Stimulated activated CD4-positive, alpha-beta T cell treated with anti-CD3 and anti-CD28 coated beads, TNF-alpha, amount 100 ng/mL, for 48 hours (primary cell): Measurements from ENCODE around the gene MRPL27.
A peak's percentile ranks its signal among the peaks of the same experiment; 100 is the strongest.
"Not testable (repeated sequence)": the region's sequence is repeated elsewhere in the genome, so short reads cannot be mapped to it uniquely, and the experiment has no call there.

Source experiments
- DNase-seq, 3 donors: peaks; one replicate each; pipeline ENCODE4 v3.0.0-alpha.2; 2020; ENCODE audit warnings: low read depth in 3 of 3

Gene MRPL27

DNA sequence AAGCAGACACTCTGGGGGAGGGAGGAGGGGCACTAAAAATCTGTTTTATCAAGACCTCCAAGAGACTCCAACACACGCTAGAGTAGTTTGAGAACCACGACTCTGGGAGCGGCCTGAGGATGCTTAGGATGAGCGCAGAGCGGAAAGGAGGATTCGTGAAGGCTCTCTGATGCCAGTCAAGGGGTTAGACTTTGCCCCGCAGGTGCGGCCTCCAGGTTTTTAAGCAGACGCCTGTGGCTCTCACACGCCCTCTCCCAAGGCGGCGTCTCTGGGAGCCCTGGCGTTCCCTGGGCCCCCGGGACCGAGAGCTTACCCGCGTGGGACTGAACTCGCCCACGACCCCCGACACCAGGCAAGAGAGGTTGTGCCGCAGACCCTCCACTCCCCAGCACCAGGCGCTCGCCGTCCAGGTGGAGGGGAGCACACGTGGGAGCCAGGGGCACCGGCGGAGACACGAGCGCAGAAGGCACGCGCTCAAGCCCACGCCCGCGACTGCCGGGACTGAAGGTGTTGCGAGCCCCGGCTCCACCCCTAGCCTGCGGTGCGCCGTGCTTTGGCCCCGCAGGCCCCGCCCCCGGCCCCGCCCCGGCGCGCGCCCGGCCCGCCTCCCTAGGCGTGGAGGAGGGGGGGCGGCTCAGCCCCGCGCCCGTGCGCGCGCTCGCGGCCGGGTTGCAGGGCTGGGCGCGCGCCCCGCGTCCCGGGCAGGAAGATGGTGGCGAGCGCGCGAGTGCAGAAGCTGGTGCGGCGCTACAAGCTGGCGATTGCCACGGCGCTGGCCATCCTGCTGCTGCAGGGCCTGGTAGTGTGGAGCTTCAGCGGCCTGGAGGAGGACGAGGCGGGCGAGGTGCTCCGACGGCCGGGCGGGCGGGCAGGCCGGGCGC, 27.3 kb downstream of the MRPL27 start, which contains the start of gene XYLT2:
Gene XYLT2 (plus strand): TSS at position 695 of the 881 bp plus-strand sequence. CDS start 15 bp downstream, at position 710.
- DNase-seq, result peak; percentile 82 to 92 (median 82)

DNA sequence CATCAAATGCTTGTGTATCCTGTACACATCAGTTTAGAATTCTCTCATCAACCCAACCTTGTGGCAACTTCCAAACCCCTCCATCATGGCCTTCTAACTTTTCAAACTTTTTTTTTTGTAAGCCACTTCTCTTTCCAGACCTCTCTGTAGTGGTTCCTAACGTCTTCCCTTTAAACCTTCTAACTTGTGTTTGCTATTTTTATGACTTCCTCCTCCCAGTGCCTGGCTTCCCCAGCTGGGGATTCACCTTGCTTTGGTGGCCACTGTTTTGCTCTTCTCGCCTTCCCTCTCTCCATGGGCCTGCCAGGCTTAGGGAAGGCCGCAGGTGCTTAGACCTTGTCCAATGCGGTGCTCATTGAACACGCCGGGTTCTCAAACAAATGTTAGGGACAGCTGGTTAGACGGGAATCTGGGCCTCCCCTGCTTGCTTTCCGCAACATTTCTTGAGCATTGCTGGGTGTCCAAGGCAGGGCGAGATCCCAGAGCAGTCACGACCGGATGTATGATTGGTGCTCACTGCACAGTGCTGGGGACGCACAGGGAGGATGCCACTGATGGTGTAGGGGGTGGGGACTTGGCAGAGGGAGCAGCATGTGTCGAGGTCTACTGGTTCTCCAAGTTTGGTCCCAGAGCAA, 28.1 kb downstream of the MRPL27 start:
- DNase-seq, result no peak

DNA sequence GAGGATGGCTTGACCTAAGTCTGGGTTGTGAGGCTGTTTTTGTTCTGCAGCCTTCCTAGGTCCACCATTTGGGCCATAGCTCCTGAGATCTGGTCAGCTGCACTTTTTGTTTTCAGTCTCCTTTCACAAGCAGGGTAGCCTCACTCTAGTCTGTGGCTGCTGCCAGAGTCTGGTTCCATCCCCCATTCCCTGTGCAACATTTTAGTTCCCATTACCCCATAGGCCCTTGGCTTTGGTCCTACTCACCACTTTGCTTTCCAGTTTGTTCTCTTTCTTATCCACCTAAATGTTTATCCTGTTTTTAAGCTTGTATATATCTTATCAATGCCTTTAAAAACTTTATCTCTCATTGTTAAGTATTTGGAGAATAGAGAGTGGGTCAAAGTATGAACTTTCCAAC, 33.6 kb downstream of the MRPL27 start:
- DNase-seq, result no peak

DNA sequence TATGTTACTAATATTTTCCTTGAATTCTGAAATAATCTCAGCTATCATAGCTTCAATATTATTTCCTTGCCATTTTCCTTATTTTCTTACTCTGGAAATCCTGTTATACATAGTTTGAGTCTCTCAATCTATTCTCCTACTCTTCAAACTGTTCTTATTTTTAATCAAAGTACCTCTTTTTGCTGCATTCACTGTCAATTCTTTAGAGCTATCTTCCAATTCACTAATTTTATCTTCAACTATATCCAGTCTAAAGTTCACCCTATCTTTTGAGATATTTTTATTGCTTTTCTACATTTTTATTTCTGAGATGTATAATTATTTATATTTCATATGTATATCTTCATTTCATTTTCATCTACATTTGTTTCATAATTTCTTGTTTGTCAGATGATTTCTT, 34.3 kb downstream of the MRPL27 start:
- DNase-seq, result no peak

DNA sequence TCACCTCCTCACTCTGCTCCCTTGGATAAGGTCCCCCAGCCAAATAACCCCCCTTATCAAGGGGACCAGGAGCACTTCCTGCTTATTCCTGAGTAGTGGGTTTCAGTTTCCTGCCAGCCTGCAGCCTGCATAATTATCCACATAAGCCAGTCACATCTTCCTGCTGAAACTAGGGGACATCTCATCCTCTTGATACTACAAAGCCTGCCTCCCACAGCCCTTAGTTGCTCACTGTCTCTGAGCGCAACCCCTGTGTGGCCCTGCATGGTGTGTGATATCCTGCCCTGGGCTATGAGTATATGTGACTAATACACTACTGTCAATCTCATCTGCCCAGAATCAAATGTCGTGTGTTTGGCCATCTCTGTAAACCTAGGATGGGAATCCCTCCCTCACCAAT, 35.0 kb downstream of the MRPL27 start:
- no peak for DNase-seq

DNA sequence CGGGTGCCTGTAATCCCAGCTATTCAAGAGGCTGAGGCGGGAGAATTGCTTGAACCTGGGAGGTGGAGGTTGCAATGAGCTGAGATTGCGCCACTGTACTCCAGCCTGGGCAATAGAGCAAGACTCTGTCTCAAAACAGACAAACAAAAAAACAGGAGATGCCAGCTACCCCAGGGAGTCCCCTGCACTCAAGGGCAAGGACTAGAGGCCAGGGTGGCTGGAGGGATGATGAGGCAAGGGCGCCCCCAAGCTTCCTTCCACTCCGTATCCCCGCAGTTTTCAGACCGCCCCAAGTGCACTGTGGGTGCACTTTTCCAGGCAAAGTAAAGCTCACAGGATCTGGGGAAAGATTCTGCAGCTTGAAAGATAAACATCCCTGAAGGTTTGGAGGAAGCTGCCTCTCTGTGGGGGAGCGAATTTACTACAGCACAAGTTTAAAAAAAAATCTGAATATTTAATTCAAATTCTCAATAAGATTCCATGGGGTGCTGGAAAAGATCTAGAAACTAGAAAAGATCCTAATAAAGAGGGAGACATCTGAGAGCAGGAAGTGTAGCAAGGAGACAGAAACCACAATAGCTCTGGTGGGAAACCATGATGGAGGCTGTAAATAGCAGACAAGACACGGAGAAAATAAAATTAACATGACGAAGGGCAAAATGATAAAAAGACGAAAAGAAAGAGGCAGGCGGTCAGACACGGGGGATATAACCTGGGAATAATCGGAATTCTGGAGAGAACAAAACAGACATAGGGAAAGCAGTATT, 39.5 kb downstream of the MRPL27 start:
- not testable (repeated sequence) for DNase-seq

DNA sequence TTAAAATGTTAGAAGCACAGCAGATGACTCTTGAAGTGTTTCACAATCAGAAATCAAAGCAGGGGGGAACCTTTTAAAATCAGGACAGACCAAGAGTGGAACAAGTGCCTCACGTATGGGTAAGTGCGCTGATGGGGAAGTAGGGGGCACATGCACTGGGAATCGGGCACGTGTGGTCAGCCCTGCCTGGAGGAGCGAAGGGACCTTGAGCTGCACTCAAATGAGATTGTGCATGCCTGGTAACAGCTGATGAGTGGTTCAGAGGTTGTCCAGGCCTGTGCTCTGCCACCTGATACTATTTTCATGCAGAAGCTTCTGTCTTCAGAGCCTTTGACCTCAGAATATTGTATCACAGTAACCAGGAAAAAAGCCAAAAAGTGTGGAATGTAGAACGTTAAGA, 40.8 kb downstream of the MRPL27 start:
- DNase-seq, result no peak

DNA sequence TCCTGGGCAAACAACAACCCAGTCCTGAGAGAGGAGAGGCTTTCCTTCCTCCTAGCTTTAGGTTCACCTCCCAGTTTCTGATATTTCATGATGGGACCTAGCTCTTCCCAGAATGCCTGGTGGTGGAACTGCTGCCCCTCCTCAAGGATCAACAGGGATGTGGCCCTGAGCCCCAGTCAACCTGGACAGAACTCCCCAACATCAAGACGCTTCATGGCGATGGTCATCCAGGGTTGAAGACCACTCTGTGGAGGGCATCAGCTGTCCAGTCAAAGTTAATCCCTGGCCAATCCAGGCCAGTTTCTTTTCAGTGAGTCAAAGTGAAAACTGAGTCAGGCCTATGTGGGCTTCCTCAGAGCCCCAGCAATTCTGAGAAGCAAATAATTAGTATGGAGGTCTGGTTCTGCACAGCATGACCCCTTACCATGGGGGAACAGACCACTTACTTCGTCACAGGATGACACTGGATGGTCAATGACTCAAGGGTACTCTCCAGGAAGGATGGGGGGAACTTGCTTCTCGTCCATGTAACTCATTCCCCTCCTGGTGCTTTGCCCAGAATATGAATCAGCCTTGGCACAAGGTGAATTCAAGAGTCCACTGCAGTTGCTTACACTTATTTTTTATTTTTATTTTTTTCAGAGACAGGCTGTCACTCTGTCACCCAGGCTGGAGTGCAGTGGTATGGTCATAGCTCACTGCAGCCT, 41.7 kb downstream of the MRPL27 start:
- DNase-seq, result no peak

DNA sequence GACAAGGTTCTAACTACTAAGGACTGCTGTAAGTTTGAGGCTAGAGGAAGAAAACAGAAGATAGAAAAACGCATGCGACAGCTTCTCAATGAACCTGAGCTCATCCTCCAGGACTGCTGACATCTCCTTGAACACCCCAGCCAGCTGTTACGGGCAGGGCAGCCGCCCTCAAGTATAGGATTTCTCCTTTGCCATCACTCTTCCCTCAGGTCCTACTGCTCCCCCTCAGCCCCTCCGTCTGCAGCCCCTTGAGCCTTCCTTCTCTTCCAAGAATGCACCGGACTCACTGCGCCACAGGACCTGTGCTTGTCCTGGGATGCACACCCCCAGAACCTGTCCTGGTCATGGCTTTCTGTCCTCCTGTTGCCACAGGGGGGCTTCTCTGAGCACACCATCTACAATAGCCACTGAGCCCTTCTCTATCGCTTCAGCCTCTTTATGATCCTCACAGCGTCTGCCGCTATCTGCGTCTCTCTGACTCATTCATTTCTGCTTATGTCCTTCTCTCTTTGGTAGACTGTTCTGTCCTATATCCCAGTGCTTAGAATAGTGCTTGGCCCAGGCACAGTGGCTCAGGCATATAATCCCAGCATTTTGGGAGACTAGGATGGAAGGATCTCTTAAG, 42.7 kb downstream of the MRPL27 start:
- no peak for DNase-seq

DNA sequence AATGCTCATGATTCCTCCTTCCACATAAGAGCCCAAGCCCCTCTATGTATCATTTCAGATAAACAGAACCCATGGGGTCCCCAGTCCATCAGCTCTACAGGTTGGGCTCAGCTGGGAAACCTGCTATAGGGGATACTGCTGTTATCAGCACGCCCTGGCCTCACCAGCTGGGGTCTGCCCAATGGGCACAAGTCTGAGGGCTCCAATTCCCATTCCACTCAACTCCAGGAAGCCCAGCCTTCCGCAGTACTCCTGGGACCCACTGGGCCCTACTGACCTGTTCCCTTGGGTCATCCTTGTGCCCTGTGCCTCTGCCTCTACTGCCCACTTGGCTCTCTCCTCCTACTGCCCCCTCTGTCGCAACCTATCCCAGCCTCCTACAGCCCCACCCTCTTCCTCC, 43.3 kb downstream of the MRPL27 start:
- DNase-seq, result no peak

DNA sequence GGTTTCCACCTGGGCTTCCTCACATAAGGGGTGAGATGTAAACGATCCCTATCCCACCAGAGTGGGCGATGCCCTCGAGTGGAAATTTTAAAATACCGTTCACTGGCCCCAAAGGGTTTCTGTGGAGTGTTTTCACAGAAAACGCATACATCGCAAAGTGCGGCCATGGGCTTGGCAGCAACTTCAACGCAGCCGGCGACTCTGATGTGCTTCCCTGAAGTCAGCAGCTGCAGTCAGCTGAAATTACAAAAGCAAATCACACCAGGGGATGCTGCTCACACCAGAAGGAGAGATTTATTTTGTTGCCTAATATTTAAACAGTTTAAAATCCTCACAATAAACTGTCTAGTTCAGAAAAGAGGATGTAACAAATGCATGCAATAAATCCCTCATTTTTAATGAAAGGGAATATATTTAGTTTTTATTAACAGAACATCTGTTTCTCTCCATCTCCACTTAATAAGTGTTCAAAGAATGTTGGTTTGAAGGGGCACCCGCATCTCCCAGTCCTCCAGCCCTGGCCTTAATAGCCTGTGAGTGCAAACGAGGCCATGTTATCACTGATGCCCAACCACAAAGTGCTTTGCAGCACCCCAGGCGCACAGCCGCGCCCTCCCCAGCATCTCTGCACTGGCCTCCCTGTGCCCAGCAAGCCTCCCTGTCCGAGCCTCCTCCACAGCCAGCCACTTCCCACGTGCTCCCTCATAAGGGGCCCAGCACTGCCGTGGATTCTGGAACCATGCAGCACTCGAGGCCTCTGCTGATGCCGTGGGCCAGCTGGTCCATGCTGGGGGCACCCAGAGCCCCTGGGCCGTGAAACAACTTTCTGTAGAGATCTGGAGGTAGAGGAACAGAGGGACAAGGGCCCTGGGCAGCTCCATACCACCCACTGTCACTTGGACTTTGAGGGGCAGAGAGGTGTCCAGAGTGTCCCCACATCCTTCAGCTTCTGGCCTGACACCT, 44.3 kb downstream of the MRPL27 start:
- no peak for DNase-seq

DNA sequence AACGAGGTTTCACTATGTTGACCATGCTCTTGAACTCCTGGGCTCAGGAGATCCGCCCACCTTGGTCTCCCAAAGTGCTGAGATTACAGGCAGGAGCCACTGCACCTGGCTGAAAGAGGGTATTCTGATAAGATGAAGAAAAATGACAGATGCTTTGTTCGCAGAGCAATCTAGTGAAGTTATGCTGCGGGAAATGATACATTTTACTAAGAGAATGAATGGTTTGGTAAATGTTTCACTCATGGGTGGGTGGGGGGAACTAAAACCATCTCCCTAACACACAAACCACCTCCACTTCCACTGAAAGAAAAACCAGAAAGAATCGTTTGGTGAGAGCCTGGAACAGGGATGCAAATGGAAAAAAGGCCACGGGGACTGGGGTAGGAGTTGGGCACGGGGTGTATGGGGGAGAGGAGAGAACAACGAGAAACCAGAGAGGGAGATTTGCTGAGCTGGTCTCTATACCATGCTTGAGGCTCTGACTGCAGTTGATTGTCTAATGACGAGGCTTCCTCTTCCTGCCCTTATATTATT, 46.1 kb downstream of the MRPL27 start:
- no peak for DNase-seq

DNA sequence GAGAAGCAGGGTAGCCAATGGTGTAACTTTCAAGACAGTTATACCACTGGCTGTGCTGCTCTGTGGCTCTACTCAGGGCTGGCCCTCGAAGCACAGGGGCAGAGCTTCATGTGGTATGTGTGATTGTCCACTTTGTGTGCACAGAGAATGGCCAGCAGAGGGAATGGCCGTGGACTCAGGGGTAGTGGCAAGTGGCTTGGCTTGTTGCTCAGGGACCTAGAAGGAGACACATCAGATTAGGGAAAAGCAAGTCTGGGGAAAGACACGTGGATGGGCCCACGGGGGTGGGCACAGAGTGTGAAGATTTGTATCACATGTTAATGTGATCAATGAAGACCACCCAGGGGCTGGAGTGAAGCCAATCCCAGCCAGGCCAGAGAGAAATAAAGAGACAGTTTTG, 47.1 kb downstream of the MRPL27 start:
- no peak for DNase-seq

DNA sequence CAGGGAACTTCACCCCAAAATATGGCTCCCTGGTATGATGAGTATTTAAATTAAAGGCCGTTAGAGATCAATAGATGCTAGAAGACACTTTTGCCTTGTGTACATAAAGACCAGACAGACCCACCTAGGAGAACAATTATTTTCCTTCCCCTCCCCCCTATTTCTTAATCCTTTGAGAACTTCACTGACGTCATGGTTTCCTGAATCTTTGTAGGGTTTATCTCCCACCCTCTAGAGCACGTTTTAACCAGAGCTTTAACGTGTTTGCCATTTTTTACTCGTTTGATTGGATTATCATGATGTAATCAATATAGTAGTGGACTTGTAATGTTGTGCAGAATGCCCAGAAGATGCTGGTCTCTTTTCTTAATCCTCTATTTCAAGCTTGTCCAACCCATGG, 49.9 kb downstream of the MRPL27 start:
- no peak for DNase-seq

DNA sequence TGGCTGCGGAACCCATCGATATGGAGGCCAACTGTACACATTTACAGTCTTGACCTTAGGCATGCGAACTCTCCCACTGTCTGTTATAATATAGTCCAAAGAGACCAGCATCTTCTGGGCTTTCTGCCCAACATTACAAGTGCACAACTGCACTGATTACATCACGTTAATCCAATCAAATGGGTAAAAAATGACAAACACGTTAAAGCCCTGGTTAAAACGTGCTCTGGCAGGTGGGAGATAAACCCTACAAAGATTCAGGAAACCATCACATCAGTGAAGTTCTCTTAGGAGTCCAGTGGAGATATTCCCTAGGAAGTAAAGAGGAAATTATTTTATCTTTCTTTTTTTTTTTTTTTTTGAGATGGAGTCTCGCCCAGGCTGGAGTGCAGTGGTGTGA, 50.7 kb downstream of the MRPL27 start:
- DNase-seq, result no peak

DNA sequence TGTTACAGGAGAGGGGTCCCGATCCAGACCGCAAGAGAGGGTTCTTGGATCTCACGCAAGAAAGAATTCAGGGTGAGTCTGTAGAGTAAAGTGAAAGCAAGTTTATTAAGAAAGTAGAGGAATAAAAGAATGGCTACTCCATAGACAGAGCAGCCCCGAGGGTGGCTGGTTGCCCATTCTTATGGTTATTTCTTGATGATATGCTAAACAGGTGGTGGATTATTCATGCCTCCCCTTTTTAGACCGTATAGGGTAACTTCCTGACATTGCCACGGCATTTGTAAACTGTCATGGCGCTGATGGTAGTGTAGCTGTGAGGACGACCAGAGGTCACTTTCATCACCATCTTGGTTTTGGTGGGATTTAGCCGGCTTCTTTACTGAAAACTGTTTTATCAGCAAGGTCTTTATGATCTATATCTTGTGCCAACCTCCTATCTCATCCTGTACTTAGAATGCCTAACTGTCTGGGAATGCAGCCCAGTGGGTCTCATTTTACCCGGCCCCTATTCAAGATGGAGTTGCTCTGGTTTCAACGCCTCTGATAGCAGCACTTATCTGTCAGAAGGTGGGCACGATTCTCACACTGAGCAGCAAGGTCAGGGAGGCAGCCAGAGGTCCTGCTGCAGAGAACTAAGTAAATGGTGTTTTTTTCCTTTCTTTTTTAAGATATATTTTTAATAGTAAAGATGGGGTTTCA, 53.5 kb downstream of the MRPL27 start:
- no peak for DNase-seq

DNA sequence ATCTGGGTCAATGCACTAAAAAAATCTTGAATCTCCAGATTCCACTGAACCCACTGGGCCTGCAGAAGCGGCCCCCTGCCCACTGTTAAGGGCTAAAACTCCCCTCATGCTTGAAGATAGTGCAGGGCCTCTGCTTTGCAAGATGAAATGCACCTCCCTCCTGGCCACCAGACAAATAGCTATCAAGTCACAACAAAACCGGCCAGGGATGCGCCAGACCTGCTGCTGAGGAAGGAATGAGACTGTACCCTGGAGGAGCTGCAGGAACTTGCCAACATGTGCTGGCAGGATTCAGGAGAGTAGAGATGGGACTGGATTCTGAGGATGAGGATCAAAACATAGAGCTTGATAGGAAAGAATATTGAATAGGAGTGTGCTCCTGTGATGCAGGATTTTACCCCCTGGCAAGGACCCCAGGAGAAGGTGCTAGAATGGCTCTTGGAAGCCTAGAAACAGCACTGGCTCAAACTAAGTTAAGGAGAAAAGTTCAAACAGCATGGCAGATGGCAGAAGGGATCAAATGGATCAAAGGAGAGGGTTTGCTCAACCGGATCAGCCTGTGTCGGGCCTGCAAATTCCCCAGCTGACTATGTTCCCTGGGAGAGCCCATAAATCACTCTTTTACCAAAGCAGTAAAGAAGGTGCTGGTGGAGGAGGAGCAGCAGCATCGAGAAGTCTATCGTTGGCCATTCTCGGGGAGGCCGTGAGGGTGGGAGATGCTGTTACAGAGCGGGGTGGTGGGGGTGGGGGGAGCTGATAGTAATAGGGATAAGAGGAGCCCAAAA, 54.3 kb downstream of the MRPL27 start:
- no peak for DNase-seq
